Esophagus squamous epithelium (tissue), 5 donors: Measurements from ENCODE around the gene ULBP1. TPM values are rescaled to one million over a fixed set of nuclear protein-coding genes. Genes with fewer than 3 reads are reported as not detected.
"Not testable (repeated sequence)": the region's sequence is repeated elsewhere in the genome, so short reads cannot be mapped to it uniquely, and the experiment has no call there.

Experiments
- DNase-seq: peaks from one replicate; lab custom pipeline; 2025; lab: John Stamatoyannopoulos, UW
- H3K27ac ChIP-seq, 4 donors: fragments of 200-600 bp; sonication (generic); one replicate each; pipeline ENCODE4 v1.5.1; 2016 to 2019; ENCODE audit warnings: mild to moderate bottlenecking in 1 of 4
- H3K27me3 ChIP-seq, 4 donors: fragments of 200-600 bp; sonication (generic); 1 replicate in 3 of 4; 2 replicates in 1 of 4; pipeline versions ENCODE4 v1.5.1 to v1.6.0; 2017 to 2021; ENCODE audit warnings: antibody characterized with exemption in 1 of 4
- H3K36me3 ChIP-seq, 3 donors: fragments of 200-600 bp; sonication (generic); one replicate each; pipeline ENCODE4 v1.5.1; 2016 to 2019
- H3K4me1 ChIP-seq, 3 donors: fragments of 200-600 bp; sonication (generic); one replicate each; pipeline ENCODE4 v1.5.1; 2017 to 2019
- H3K4me3 ChIP-seq, 4 donors: fragments of 200-600 bp; sonication (generic); 1 replicate in 3 of 4; 2 replicates in 1 of 4; pipeline ENCODE4 v1.5.1; 2016 to 2019; ENCODE audit warnings: mild to moderate bottlenecking in 2 of 4, moderate library complexity in 1 of 4
- H3K9me3 ChIP-seq, 3 donors: fragments of 200-600 bp; sonication (generic); one replicate each; pipeline ENCODE4 v1.5.1; 2016 to 2019
- POLR2A ChIP-seq, 4 donors: fragments of 450-650 bp; IDR thresholded peaks; one replicate each; pipeline ENCODE4 v1.6.1; 2017; ENCODE audit warnings: antibody characterized with exemption in 4 of 4, mild to moderate bottlenecking in 4 of 4, moderate library complexity in 3 of 4
- WGBS, 2 donors: methylation state at CpG; one replicate each; pipeline ENCODE4 v1.1.5; 2018; 5-methylcytosine and 5-hydroxymethylcytosine counted together
- intact Hi-C: fragments of 100-400 bp; cut with DNase I; formaldehyde crosslinking; loops from one replicate; pipeline ENCODE4 v1.15.0; 2022
- total RNA-seq, 4 donors: library from RNA; depleted of rRNA; stranded (reverse); fragments of >200 nt; gene quantifications; one replicate each; pipeline ENCODE4 v1.1.0, GENCODE V29; 2016
- TF ChIP-seq, protein P1 (sequence below), 6 experiments: fragments of 450-650 bp in 4 of 6; fragments of 200-600 bp in 2 of 6; sonication (generic) in 2 of 6; IDR thresholded peaks; one replicate each; pipeline ENCODE4 v1.5.1; 2016 to 2019; ENCODE audit warnings: antibody characterized with exemption in 6 of 6, mild to moderate bottlenecking in 4 of 6, moderate library complexity in 4 of 6
- donor health status: DM: yes; HTN: yes; CAD: no.

The ULBP1 gene
- total RNA-seq, 4 donors from 2014 or later = 0.26 to 0.27 TPM; not detected in 2

DNA sequence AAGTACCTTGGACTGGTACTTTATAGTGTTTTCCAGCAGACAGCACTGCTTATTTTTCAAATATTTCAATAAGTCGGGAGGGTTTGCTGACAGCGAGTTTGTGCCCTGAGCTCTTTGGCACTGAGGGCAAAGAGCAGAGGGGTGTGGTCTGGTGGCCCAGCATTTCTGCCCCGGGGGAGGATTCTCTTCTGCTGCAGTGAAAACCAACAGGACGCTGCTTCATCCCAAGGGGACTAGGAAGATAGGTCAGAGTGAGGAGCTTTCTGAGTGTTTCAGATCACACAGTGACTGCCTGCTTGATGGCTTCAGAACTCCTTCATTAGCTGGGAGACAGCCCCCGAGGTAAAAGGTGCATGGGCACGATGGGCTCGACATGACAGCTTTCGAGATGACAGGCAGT, 13.3 kb upstream of the ULBP1 start:
- H3K9me3 ChIP-seq = no peaks in the 10 kb centered on the region
- 29 to 36% methylated on average over 5 to 6 of the region's 8 CpGs for WGBS, 2 donors
- no peak for DNase-seq
- H3K4me1 ChIP-seq = peaks cover 0 to 15% (median 3%) of the 10 kb centered on the region in 3 donors
- intact Hi-C loops = no loop called here
- H3K27ac ChIP-seq = no peak overlapping the region
- H3K4me3 ChIP-seq = no peak overlapping the region
- TF ChIP-seq, protein P1, sequence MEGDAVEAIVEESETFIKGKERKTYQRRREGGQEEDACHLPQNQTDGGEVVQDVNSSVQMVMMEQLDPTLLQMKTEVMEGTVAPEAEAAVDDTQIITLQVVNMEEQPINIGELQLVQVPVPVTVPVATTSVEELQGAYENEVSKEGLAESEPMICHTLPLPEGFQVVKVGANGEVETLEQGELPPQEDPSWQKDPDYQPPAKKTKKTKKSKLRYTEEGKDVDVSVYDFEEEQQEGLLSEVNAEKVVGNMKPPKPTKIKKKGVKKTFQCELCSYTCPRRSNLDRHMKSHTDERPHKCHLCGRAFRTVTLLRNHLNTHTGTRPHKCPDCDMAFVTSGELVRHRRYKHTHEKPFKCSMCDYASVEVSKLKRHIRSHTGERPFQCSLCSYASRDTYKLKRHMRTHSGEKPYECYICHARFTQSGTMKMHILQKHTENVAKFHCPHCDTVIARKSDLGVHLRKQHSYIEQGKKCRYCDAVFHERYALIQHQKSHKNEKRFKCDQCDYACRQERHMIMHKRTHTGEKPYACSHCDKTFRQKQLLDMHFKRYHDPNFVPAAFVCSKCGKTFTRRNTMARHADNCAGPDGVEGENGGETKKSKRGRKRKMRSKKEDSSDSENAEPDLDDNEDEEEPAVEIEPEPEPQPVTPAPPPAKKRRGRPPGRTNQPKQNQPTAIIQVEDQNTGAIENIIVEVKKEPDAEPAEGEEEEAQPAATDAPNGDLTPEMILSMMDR (IDR thresholded peaks at IDR 0.05) = no peak
- TF ChIP-seq POLR2A (IDR thresholded peaks at IDR 0.05) = no peak
- no peaks in the 10 kb centered on the region for H3K36me3 ChIP-seq
- H3K27me3 ChIP-seq = peaks cover 0 to 75% (median 12%) of the 10 kb centered on the region in 4 donors

DNA sequence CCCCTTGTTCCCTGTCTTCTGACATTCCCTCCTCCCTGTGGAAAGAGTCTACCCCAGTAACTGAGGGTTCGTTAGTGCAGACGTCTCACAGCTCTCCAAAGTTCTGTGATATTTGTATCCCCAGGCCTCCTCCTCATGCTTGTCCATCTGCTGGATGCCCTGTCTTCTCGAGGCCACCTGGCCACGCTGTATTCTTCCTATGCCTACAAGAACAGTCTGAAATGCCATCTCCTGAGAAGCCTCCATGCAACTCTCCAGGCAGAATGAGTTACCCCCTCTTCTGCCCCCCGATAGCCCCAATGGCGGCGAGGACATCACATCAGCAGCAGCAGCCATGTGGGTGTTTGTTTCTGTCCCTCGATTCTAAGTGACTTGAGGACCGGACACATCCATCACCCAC, 12.6 kb upstream of the ULBP1 start:
- DNase-seq = no peak
- WGBS, 2 donors = 67 to 84% methylated on average over 6 to 9 of the region's 9 CpGs
- no peaks in the 10 kb centered on the region for H3K36me3 ChIP-seq
- no peak overlapping the region for H3K27ac ChIP-seq
- peaks cover 0 to 82% (median 14%) of the 10 kb centered on the region in 4 donors for H3K27me3 ChIP-seq
- TF ChIP-seq, protein P1 (IDR thresholded peaks at IDR 0.05) = no peak
- no peak for TF ChIP-seq POLR2A (IDR thresholded peaks at IDR 0.05)
- H3K9me3 ChIP-seq = no peaks in the 10 kb centered on the region
- no peak overlapping the region for H3K4me3 ChIP-seq
- peaks cover 0 to 15% (median 3%) of the 10 kb centered on the region in 3 donors for H3K4me1 ChIP-seq
- intact Hi-C loops = no loop called here

DNA sequence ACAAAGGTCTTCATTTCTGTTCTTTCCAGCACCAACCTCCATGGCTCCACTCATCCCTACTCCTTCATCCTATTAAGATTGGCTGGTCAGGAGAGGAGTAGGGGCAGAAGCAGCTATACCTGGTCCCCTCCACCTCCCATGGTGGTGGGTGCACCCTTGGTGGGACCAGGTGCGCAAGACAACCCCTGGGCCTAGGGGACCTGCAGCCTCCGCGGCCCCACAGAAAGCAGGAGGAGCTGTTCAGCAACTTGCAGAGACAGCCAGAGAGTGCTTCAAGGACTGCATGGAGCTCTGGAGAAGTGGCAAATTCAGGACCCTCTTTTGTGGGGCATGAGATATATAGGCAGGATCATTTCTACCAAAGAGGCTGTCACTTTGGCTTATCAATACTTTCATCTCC, 12.1 kb upstream of the ULBP1 start:
- H3K27me3 ChIP-seq = peaks cover 0 to 87% (median 15%) of the 10 kb centered on the region in 4 donors
- intact Hi-C loops = no loop called here

DNA sequence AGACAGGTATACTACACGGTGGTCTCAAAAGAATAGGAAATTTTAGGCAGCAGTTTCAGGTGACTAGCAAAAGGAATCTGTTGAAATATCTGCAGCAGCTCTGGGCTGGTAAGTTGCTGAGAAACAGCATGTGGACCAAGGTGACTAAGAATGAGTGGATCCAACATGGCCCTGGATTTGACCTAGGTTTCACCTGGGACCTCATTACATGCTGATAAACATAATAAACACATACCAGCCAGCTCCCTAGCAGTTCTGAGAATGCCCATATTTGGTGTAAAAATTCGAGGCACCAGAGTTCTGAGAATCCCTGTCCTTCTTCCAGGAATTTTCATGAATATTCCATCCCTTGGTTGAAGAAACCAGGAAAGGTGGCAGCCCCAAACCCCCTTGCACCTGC, 10.4 kb upstream of the ULBP1 start:
- H3K4me3 ChIP-seq, H3K27ac ChIP-seq, H3K36me3 ChIP-seq, intact Hi-C loops, H3K9me3 ChIP-seq, DNase-seq: not testable (repeated sequence)
- peaks cover 0 to 15% (median 3%) of the 10 kb centered on the region in 3 donors for H3K4me1 ChIP-seq
- peaks cover 0 to 97% (median 15%) of the 10 kb centered on the region in 4 donors for H3K27me3 ChIP-seq
- 26 to 44% methylated on average over 2 of the region's 2 CpGs for WGBS, 2 donors

More for the DNA sequence above, 12.1 kb upstream of the ULBP1 start:
- no peak overlapping the region for H3K27ac ChIP-seq
- H3K4me3 ChIP-seq = no peak overlapping the region
- no peak for TF ChIP-seq POLR2A (IDR thresholded peaks at IDR 0.05)
- TF ChIP-seq, protein P1 (IDR thresholded peaks at IDR 0.05) = no peak
- no peak for DNase-seq
- peaks cover 0 to 15% (median 3%) of the 10 kb centered on the region in 3 donors for H3K4me1 ChIP-seq
- no peaks in the 10 kb centered on the region for H3K36me3 ChIP-seq
- WGBS, 2 donors = 94% methylated on average over 3 of the region's 3 CpGs; no CpG with 5 or more reads in 1 of the 2 donors
- H3K9me3 ChIP-seq = no peaks in the 10 kb centered on the region

DNA sequence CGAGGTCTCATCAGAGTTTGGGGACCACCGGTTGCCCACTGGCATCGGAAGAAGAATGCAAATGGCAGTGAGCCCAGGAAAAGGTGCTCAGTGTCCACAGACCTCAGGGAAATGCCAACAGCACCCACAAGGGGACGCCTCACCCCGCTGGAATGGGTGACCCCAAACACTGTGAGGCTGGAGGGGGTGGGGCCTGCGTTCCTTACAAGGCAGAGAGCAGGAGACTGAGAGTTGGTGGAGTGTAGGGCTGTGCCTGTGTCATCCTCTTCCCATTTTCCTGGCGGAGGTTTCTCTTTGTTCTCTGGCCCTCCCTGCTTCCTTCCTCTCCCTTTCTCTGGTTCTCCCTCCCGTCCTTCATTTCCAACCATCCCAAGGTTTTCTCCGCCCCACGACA, 9.8 kb upstream of the ULBP1 start:
- 0% methylated on average over 2 to 3 of the region's 10 CpGs for WGBS, 2 donors
- H3K4me3 ChIP-seq, H3K27ac ChIP-seq, H3K9me3 ChIP-seq, H3K36me3 ChIP-seq, intact Hi-C loops, DNase-seq: not testable (repeated sequence)
- peaks cover 0 to 15% (median 3%) of the 10 kb centered on the region in 3 donors for H3K4me1 ChIP-seq
- H3K27me3 ChIP-seq = peaks cover 0 to 97% (median 15%) of the 10 kb centered on the region in 4 donors

DNA sequence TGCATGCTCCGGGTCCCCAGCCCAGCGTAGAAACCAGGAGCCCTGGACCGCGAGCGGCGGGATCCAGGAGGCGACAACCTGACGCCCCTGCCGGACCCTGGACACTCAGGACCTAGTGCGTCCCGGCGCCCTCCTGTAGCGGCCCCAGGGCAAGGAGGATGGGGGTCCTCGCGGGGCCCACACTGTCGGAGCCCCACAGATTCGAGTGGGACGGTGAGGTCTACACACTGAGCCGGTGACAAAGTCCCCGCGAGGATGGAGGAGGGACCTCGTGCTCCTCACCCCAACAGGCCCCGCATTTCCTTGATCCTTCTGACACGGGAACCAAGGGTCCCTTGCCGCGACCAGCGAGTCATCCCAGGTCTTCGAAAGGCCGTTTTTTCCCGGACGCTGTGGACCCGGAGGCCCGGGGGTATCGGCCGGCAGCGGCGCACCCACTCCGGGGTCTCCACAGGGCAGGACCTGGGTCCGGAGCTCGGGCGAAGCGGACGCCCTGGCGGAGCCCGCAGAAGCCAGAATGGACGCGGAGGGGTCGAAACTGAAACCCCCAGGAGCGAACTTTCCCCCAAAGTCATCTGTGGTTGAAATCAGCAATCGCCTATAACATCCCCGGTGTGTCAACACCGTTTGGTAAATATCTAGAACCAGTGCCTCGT, 9.3 kb upstream of the ULBP1 start:
- WGBS, 2 donors = 26% methylated on average over 7 of the region's 53 CpGs; no CpG with 5 or more reads in 1 of the 2 donors
- H3K27me3 ChIP-seq = peaks cover 0 to 98% (median 15%) of the 10 kb centered on the region in 4 donors
- H3K9me3 ChIP-seq, intact Hi-C loops, H3K27ac ChIP-seq, DNase-seq, H3K36me3 ChIP-seq: not testable (repeated sequence)
- H3K4me3 ChIP-seq = peak overlapping the region in 1 of 4 donors; percentile 26
- H3K4me1 ChIP-seq = peaks cover 0 to 15% (median 3%) of the 10 kb centered on the region in 3 donors

DNA sequence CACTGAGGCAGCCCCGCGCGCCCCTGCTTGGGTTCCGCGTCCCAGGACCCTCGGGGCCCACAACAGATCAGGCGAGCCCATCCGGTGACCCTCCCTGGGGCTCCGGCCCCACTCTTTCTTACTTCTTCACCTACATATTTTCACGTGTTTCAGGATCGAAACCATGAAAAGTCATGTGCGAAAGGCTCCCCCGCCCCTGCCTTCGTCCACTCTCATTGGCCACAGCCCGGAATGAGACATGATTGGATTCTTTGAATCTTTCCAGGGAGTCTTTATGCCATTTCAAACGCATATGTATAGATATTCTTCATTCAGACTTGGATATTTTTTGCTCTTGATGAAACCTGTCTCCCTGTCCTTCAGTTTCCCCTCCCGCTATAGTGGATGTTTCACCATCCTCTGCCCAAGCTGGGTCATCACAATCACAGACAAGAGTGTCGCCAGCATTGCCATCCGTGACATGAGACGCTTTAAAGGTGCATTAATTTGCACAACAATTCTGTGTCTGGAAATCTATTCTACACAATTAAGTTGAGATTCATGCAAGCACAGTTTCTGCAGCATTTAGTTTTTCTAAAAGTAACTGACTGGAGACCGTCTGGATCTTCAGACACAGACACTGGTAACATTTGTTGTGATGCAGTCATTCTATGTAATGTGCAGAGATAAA, 8.6 kb upstream of the ULBP1 start:
- 13 to 24% methylated on average over 12 of the region's 21 CpGs for WGBS, 2 donors
- intact Hi-C loops = not testable (repeated sequence)

DNA sequence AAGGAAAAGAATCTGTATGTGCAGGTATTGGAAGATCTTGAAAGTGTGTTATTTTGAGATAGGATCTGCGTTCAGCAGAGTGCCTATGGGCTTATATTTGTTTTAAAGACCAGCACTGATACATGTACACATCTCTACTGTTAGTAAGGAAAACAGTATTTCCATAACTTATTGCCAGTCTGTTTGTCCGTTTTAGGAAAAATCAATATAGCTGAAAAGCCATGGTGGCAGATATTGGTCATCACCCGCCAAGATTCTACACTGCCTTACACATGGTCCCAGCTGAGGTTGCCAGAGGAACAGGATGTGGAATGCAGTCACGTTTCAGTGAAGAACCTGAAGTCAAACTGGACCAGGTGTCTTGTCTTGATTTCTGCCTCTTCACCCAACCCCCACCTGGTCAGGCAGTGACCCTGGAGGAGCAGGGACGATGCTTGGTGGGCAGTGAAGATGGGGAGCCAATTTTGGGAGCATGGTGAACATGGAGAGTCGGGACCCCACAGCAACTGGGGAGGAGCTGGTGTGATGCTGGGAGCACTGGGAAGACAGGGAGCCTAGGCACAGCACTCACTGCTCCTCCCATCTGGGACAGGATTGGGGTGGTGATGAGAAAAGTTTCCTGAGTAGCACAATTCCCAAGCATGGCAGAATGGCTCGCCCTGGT, 8.0 kb upstream of the ULBP1 start:
- H3K27ac ChIP-seq, intact Hi-C loops, H3K4me3 ChIP-seq, DNase-seq, H3K9me3 ChIP-seq, H3K36me3 ChIP-seq: not testable (repeated sequence)
- H3K4me1 ChIP-seq = peaks cover 0 to 15% (median 3%) of the 10 kb centered on the region in 3 donors
- WGBS, 2 donors = 36 to 43% methylated on average over 7 of the region's 7 CpGs
- peaks cover 0 to 98% (median 15%) of the 10 kb centered on the region in 4 donors for H3K27me3 ChIP-seq

More for the DNA sequence above, 8.6 kb upstream of the ULBP1 start:
- not testable (repeated sequence) for H3K36me3 ChIP-seq, DNase-seq, H3K4me3 ChIP-seq, H3K9me3 ChIP-seq, H3K27ac ChIP-seq
- peaks cover 0 to 98% (median 15%) of the 10 kb centered on the region in 4 donors for H3K27me3 ChIP-seq
- peaks cover 0 to 15% (median 3%) of the 10 kb centered on the region in 3 donors for H3K4me1 ChIP-seq

DNA sequence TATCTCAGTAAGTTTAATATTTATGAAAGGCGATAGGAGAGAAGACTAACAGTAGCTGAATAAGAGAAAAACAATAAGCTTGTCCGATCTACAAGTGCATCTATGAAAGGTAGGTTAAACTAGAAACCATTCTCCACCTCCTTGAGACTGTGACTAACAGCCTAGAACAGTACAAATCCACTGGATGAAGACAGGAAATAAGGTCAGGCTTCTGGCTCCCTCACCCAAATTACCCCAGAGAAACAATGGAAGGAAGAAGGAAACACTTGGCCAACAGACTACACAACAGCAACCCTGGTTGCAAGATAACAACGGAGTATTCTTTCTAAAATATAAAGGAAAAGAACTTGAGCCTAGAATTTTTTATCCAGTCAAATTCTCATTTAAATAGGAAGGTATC, 5.6 kb upstream of the ULBP1 start:
- H3K36me3 ChIP-seq, H3K27ac ChIP-seq, DNase-seq, H3K4me3 ChIP-seq, H3K9me3 ChIP-seq, intact Hi-C loops: not testable (repeated sequence)
- whole genome bisulfite sequencing, 2 donors = 61 to 63% methylated on average over 3 of the region's 3 CpGs
- Histone ChIP-seq H3K4me1 (peaks cover 4 to 19% (median 5%) of the 10 kb centered on the region in 3 donors), H3K27me3 (peaks cover 0 to 98% (median 8%) of the 10 kb centered on the region in 4 donors)
